Measurements from ENCODE around the gene AGXT2.
"Not testable (repeated sequence)": the region's sequence is repeated elsewhere in the genome, so short reads cannot be mapped to it uniquely, and the experiment has no call there.

AGXT2 gene

GRCh38 chr5:35012365-35012764 is 35.4 kb downstream of the AGXT2 start:
- DNase-seq, result no peak

- DNase-seq, result no peak
These were observed 37.1 kb downstream of the AGXT2 start for GRCh38 chr5:35010676-35011075.

- no peak for DNase-seq
These were observed 38.1 kb downstream of the AGXT2 start for GRCh38 chr5:35009657-35010056.

GRCh38 chr5:35009019-35009418 is 38.7 kb downstream of the AGXT2 start:
- DNase-seq, result no peak

GRCh38 chr5:35004771-35005170 is 43.0 kb downstream of the AGXT2 start:
- DNase-seq, result no peak

- DNase-seq, result no peak
These were observed 43.5 kb downstream of the AGXT2 start for GRCh38 chr5:35004200-35004599.

GRCh38 chr5:35003018-35003957 is 44.5 kb downstream of the AGXT2 start:
- peak; percentile 63 to 73 for DNase-seq

- DNase-seq, result no peak
These were observed 45.3 kb downstream of the AGXT2 start for GRCh38 chr5:35002459-35002858.

- DNase-seq, result no peak
These were observed 45.9 kb downstream of the AGXT2 start for GRCh38 chr5:35001842-35002241.

- no peak for DNase-seq
These were observed 49.5 kb downstream of the AGXT2 start for GRCh38 chr5:34998058-34998789.

GRCh38 chr5:34996261-34996660 is 51.5 kb downstream of the AGXT2 start:
- DNase-seq, result no peak

- no peak for DNase-seq
These were observed 53.8 kb downstream of the AGXT2 start for GRCh38 chr5:34993951-34994350.

GRCh38 chr5:34991486-34992238 is 56.1 kb downstream of the AGXT2 start:
- DNase-seq, result no peak

GRCh38 chr5:34986965-34987364 is 60.8 kb downstream of the AGXT2 start:
- no peak for DNase-seq

GRCh38 chr5:34982823-34983222 is 64.9 kb downstream of the AGXT2 start:
- no peak for DNase-seq

GRCh38 chr5:34978681-34979080 is 69.1 kb downstream of the AGXT2 start:
- no peak for DNase-seq

GRCh38 chr5:34977934-34978613 is 69.7 kb downstream of the AGXT2 start:
- no peak for DNase-seq

- no peak for DNase-seq
These were observed 71.4 kb downstream of the AGXT2 start for GRCh38 chr5:34976347-34976746.

GRCh38 chr5:34971655-34972054 is 76.1 kb downstream of the AGXT2 start:
- not testable (repeated sequence) for DNase-seq

GRCh38 chr5:34970552-34970951 is 77.2 kb downstream of the AGXT2 start:
- DNase-seq, result no peak

GRCh38 chr5:34968258-34968657 is 79.5 kb downstream of the AGXT2 start:
- no peak for DNase-seq

- no peak for DNase-seq
These were observed 80.2 kb downstream of the AGXT2 start for GRCh38 chr5:34967540-34967939.

- peak in 1 of 2 experiments; percentile 15 for DNase-seq
These were observed 88.4 kb downstream of the AGXT2 start for GRCh38 chr5:34959323-34959722.

All from activated CD4-positive, alpha-beta T cell treated with anti-CD3 and anti-CD28 coated beads, Interleukin-2, amount 50 U/mL, for 48 hours (primary cell).